SJCRH30 (cell line): Measurements from ENCODE around the gene ESRRG. TPM values are rescaled to one million over a fixed set of nuclear protein-coding genes. Genes with fewer than 3 reads are reported as not detected.
"Not testable (repeated sequence)": the region's sequence is repeated elsewhere in the genome, so short reads cannot be mapped to it uniquely, and the experiment has no call there.

ENCODE experiments used
- DNase-seq, 2 experiments: peaks; one replicate each; pipeline ENCODE4 v3.0.0-alpha.2; 2015 to 2020
- H3K27ac ChIP-seq: fragments of 250-450 bp; sonication (Bioruptor Pico); 2 replicates; pipeline ENCODE4 v1.5.1; 2020; ENCODE audit warnings: mild to moderate bottlenecking, moderate library complexity
- H3K27me3 ChIP-seq: fragments of 250-450 bp; sonication (Bioruptor Pico); 2 replicates; pipeline ENCODE4 v1.5.1; 2020; ENCODE audit warnings: mild to moderate bottlenecking, moderate library complexity
- H3K36me3 ChIP-seq: fragments of 250-450 bp; sonication (Bioruptor Pico); 2 replicates; pipeline ENCODE4 v1.5.1; 2020; ENCODE audit warnings: mild to moderate bottlenecking, moderate library complexity
- H3K4me1 ChIP-seq: fragments of 250-450 bp; sonication (Bioruptor Pico); 2 replicates; pipeline ENCODE4 v1.5.1; 2020; ENCODE audit warnings: mild to moderate bottlenecking, moderate library complexity
- H3K4me3 ChIP-seq: fragments of 250-450 bp; sonication (Bioruptor Pico); 2 replicates; pipeline ENCODE4 v1.5.1; 2020; ENCODE audit warnings: mild to moderate bottlenecking, moderate library complexity
- H3K9me3 ChIP-seq: fragments of 250-450 bp; sonication (Bioruptor Pico); replicated peaks from 2 replicates; pipeline ENCODE4 v1.5.1; 2020; ENCODE audit warnings: mild to moderate bottlenecking, moderate library complexity
- total RNA-seq: library from RNA; depleted of rRNA; stranded (reverse); fragments of >200 nt; shearing (Covaris generic); gene quantifications from 2 replicates; pipeline ENCODE4 v1.2.3, GENCODE V29; 2014

ESRRG gene
- total RNA-seq, 1 experiment from 2014 or later: 1.0 TPM

- 0 out of 2 replicates have a peak, but pooled peaks cover 3% of the 10 kb centered on the region for H3K4me1 ChIP-seq
- H3K27ac ChIP-seq: no peak overlapping the region
- DNase-seq: peak in 1 of 2 experiments; percentile 15
- no peaks in the 10 kb centered on the region for H3K36me3 ChIP-seq
- H3K4me3 ChIP-seq: peak overlapping the region; percentile 52
- no peaks in the 10 kb centered on the region for H3K27me3 ChIP-seq
- H3K9me3 ChIP-seq: no peaks in the 10 kb centered on the region
Observed at GRCh38 chr1:216722821-216723220, 408 bp downstream of the ESRRG start.

GRCh38 chr1:216721863-216722262, 1.4 kb downstream of the ESRRG start:
- DNase-seq: no peak
- no peaks in the 10 kb centered on the region for H3K36me3 ChIP-seq
- no peaks in the 10 kb centered on the region for H3K9me3 ChIP-seq
- 0 out of 2 replicates have a peak, but pooled peaks cover 3% of the 10 kb centered on the region for H3K4me1 ChIP-seq
- no peak overlapping the region for H3K27ac ChIP-seq
- peak overlapping the region; percentile 2; the same call in 1 of the 2 replicates for H3K4me3 ChIP-seq
- H3K27me3 ChIP-seq: no peaks in the 10 kb centered on the region

GRCh38 chr1:216721062-216721461, 2.2 kb downstream of the ESRRG start:
- no peaks in the 10 kb centered on the region for H3K36me3 ChIP-seq
- 0 out of 2 replicates have a peak, but pooled peaks cover 3% of the 10 kb centered on the region for H3K4me1 ChIP-seq
- no peak for DNase-seq
- H3K27ac ChIP-seq: no peak overlapping the region
- peak overlapping the region; percentile 2; the same call in 1 of the 2 replicates for H3K4me3 ChIP-seq
- H3K27me3 ChIP-seq: no peaks in the 10 kb centered on the region
- H3K9me3 ChIP-seq: no peaks in the 10 kb centered on the region

- DNase-seq: no peak
- Histone ChIP-seq H3K9me3 (no peaks in the 10 kb centered on the region), H3K4me1 (no peaks in the 10 kb centered on the region), H3K4me3 (no peak overlapping the region), H3K27me3 (no peaks in the 10 kb centered on the region), H3K27ac (no peak overlapping the region), H3K36me3 (no peaks in the 10 kb centered on the region)
Observed at GRCh38 chr1:216711712-216712111, 11.5 kb downstream of the ESRRG start.

- H3K27me3 ChIP-seq: no peaks in the 10 kb centered on the region
- no peak overlapping the region for H3K27ac ChIP-seq
- no peak overlapping the region for H3K4me3 ChIP-seq
- H3K4me1 ChIP-seq: no peaks in the 10 kb centered on the region
- no peak for DNase-seq
- H3K36me3 ChIP-seq: no peaks in the 10 kb centered on the region
- H3K9me3 ChIP-seq: no peaks in the 10 kb centered on the region
Observed at GRCh38 chr1:216710598-216711333, 12.5 kb downstream of the ESRRG start.

GRCh38 chr1:216710055-216710454, 13.2 kb downstream of the ESRRG start:
- Histone ChIP-seq H3K27ac (no peak overlapping the region), H3K4me3 (no peak overlapping the region), H3K27me3 (no peaks in the 10 kb centered on the region), H3K9me3 (no peaks in the 10 kb centered on the region), H3K36me3 (no peaks in the 10 kb centered on the region), H3K4me1 (no peaks in the 10 kb centered on the region)
- no peak for DNase-seq

- no peak for DNase-seq
- H3K4me1 ChIP-seq: no peaks in the 10 kb centered on the region
- no peaks in the 10 kb centered on the region for H3K36me3 ChIP-seq
- no peaks in the 10 kb centered on the region for H3K27me3 ChIP-seq
- no peak overlapping the region for H3K27ac ChIP-seq
- H3K4me3 ChIP-seq: no peak overlapping the region
- no peaks in the 10 kb centered on the region for H3K9me3 ChIP-seq
Observed at GRCh38 chr1:216705676-216706075, 17.6 kb downstream of the ESRRG start.

- not testable (repeated sequence) for DNase-seq, H3K4me1 ChIP-seq, H3K4me3 ChIP-seq, H3K27ac ChIP-seq, H3K27me3 ChIP-seq, H3K9me3 ChIP-seq, H3K36me3 ChIP-seq
Observed at GRCh38 chr1:216704065-216704464, 19.2 kb downstream of the ESRRG start.

- Histone ChIP-seq H3K4me1 (no peaks in the 10 kb centered on the region), H3K27me3 (no peaks in the 10 kb centered on the region), H3K27ac (no peak overlapping the region), H3K9me3 (no peaks in the 10 kb centered on the region), H3K4me3 (no peak overlapping the region), H3K36me3 (no peaks in the 10 kb centered on the region)
- DNase-seq: no peak
Observed at GRCh38 chr1:216702170-216702569, 21.1 kb downstream of the ESRRG start.

GRCh38 chr1:216700779-216701178, 22.4 kb downstream of the ESRRG start:
- DNase-seq: no peak

GRCh38 chr1:216691710-216692109, 31.5 kb downstream of the ESRRG start:
- Histone ChIP-seq H3K4me1 (no peaks in the 10 kb centered on the region), H3K9me3 (no peaks in the 10 kb centered on the region), H3K27me3 (no peaks in the 10 kb centered on the region), H3K36me3 (no peaks in the 10 kb centered on the region), H3K27ac (no peak overlapping the region), H3K4me3 (no peak overlapping the region)
- no peak for DNase-seq

More at GRCh38 chr1:216700779-216701178, 22.4 kb downstream of the ESRRG start:
- Histone ChIP-seq H3K27me3 (no peaks in the 10 kb centered on the region), H3K4me1 (no peaks in the 10 kb centered on the region), H3K36me3 (no peaks in the 10 kb centered on the region), H3K4me3 (no peak overlapping the region), H3K9me3 (no peaks in the 10 kb centered on the region), H3K27ac (no peak overlapping the region)

GRCh38 chr1:216690603-216691002, 32.6 kb downstream of the ESRRG start:
- Histone ChIP-seq H3K27ac (no peak overlapping the region), H3K27me3 (no peaks in the 10 kb centered on the region), H3K9me3 (no peaks in the 10 kb centered on the region), H3K36me3 (no peaks in the 10 kb centered on the region), H3K4me1 (no peaks in the 10 kb centered on the region), H3K4me3 (no peak overlapping the region)
- DNase-seq: no peak

GRCh38 chr1:216688127-216688657, 35.0 kb downstream of the ESRRG start:
- H3K4me3 ChIP-seq: no peak overlapping the region
- H3K9me3 ChIP-seq: no peaks in the 10 kb centered on the region
- no peak overlapping the region for H3K27ac ChIP-seq
- H3K27me3 ChIP-seq: no peaks in the 10 kb centered on the region
- no peak for DNase-seq
- H3K4me1 ChIP-seq: no peaks in the 10 kb centered on the region
- no peaks in the 10 kb centered on the region for H3K36me3 ChIP-seq

- no peak overlapping the region for H3K27ac ChIP-seq
- H3K36me3 ChIP-seq: no peaks in the 10 kb centered on the region
- H3K9me3 ChIP-seq: no peaks in the 10 kb centered on the region
- DNase-seq: no peak
- H3K27me3 ChIP-seq: no peaks in the 10 kb centered on the region
- no peak overlapping the region for H3K4me3 ChIP-seq
- no peaks in the 10 kb centered on the region for H3K4me1 ChIP-seq
Observed at GRCh38 chr1:216686860-216687766, 36.1 kb downstream of the ESRRG start.

GRCh38 chr1:216682752-216683151, 40.5 kb downstream of the ESRRG start:
- Histone ChIP-seq H3K4me1 (no peaks in the 10 kb centered on the region), H3K27me3 (no peaks in the 10 kb centered on the region), H3K36me3 (no peaks in the 10 kb centered on the region), H3K9me3 (no peaks in the 10 kb centered on the region), H3K27ac (no peak overlapping the region), H3K4me3 (no peak overlapping the region)
- no peak for DNase-seq
